HEK293 (cell line): ENCODE data around the gene FER1L5.

ENCODE experiments used
- CTCF ChIA-PET: fragments of 350-600 bp; formaldehyde crosslinking; extraction: SDS; loops from one replicate; lab custom pipeline; 2021; ENCODE audit warnings: antibody characterized with exemption; lab: Yijun Ruan, JAX
- POLR2A ChIA-PET: fragments of 300-600 bp; formaldehyde crosslinking; extraction: SDS; loops from one replicate; lab custom pipeline; 2020; ENCODE audit warnings: antibody characterized with exemption, inconsistent platforms; lab: Yijun Ruan, JAX
- H3K27ac ChIP-seq: fragments of 200-500 bp; sonication (Bioruptor generic); 2 replicates; pipeline ENCODE4 v1.5.1; 2014; ENCODE audit warnings: low read depth, low read length, control low read depth, inconsistent platforms; ENCODE audit errors: extremely low read depth
- H3K36me3 ChIP-seq, 2 experiments: fragments of 200-500 bp in 1 of 2; sonication (Bioruptor generic) in 1 of 2; 1 replicate in 1 of 2; 2 replicates in 1 of 2; pipeline ENCODE4 v1.5.1; 2014 to 2017; ENCODE audit warnings: inconsistent platforms in 2 of 2, low read length in 2 of 2; ENCODE audit not compliant: control insufficient read depth in 2 of 2, insufficient read depth in 1 of 2
- H3K4me1 ChIP-seq: fragments of 200-500 bp; sonication (Bioruptor generic); 2 replicates; pipeline ENCODE4 v1.5.1; 2014; ENCODE audit warnings: mild to moderate bottlenecking, low read length, inconsistent platforms; ENCODE audit not compliant: control insufficient read depth, insufficient read depth
- H3K4me3 ChIP-seq: 2 replicates; pipeline ENCODE4 v1.5.1; 2011; ENCODE audit warnings: low read depth, mild to moderate bottlenecking, control low read depth, low read length, moderate library complexity
- H3K9me3 ChIP-seq: fragments of 200-500 bp; sonication (Bioruptor generic); 2 replicates; pipeline ENCODE4 v1.5.1; 2014; ENCODE audit warnings: low read depth, low read length, inconsistent platforms; ENCODE audit not compliant: control insufficient read depth, insufficient read depth
- BCL11B ChIP-seq: fragments of 450-650 bp; formaldehyde crosslinking; IDR thresholded peaks from 2 replicates; pipeline ENCODE4 v1.5.1; 2016; ENCODE audit warnings: low read depth, missing biosample characterization, missing genetic modification characterization
- FEZF1 ChIP-seq: fragments of 450-650 bp; formaldehyde crosslinking; IDR thresholded peaks from 2 replicates; pipeline ENCODE4 v1.5.1; 2016; ENCODE audit warnings: missing biosample characterization, missing genetic modification characterization
- GLIS1 ChIP-seq: fragments of 450-650 bp; formaldehyde crosslinking; IDR thresholded peaks from 2 replicates; pipeline ENCODE4 v1.5.1; 2016; ENCODE audit warnings: missing biosample characterization, missing genetic modification characterization
- KLF1 ChIP-seq: fragments of 450-650 bp; formaldehyde crosslinking; IDR thresholded peaks from 2 replicates; pipeline ENCODE4 v1.5.1; 2016; ENCODE audit warnings: missing biosample characterization, missing genetic modification characterization
- SP2 ChIP-seq: fragments of 450-650 bp; formaldehyde crosslinking; IDR thresholded peaks from 2 replicates; pipeline ENCODE4 v1.5.1; 2016; ENCODE audit warnings: missing biosample characterization, missing genetic modification characterization
- ZBTB48 ChIP-seq: fragments of 450-650 bp; formaldehyde crosslinking; IDR thresholded peaks from 2 replicates; pipeline ENCODE4 v1.5.1; 2016; ENCODE audit warnings: missing biosample characterization, missing genetic modification characterization
- ZFP69B ChIP-seq: fragments of 450-650 bp; formaldehyde crosslinking; IDR thresholded peaks from 2 replicates; pipeline ENCODE4 v1.5.1; 2016; ENCODE audit warnings: missing biosample characterization, missing genetic modification characterization
- ZNF18 ChIP-seq: fragments of 450-650 bp; formaldehyde crosslinking; IDR thresholded peaks from 2 replicates; pipeline ENCODE4 v1.5.1; 2016; ENCODE audit warnings: missing biosample characterization, missing genetic modification characterization
- ZNF2 ChIP-seq: fragments of 450-650 bp; formaldehyde crosslinking; IDR thresholded peaks from 2 replicates; pipeline ENCODE4 v1.5.1; 2016; ENCODE audit warnings: missing biosample characterization, missing genetic modification characterization
- ZNF211 ChIP-seq: fragments of 450-650 bp; formaldehyde crosslinking; IDR thresholded peaks from 2 replicates; pipeline ENCODE4 v1.5.1; 2016; ENCODE audit warnings: low read depth, missing biosample characterization, missing genetic modification characterization
- ZNF350 ChIP-seq: fragments of 450-650 bp; formaldehyde crosslinking; IDR thresholded peaks from 2 replicates; pipeline ENCODE4 v1.5.0; 2017; ENCODE audit warnings: missing biosample characterization, mild to moderate bottlenecking, missing genetic modification characterization
- ZNF391 ChIP-seq: fragments of 450-650 bp; formaldehyde crosslinking; IDR thresholded peaks from 2 replicates; pipeline ENCODE4 v1.5.1; 2016; ENCODE audit warnings: low read depth, missing biosample characterization, missing genetic modification characterization, borderline replicate concordance
- ZNF449 ChIP-seq: fragments of 450-650 bp; formaldehyde crosslinking; IDR thresholded peaks from 2 replicates; pipeline ENCODE4 v1.5.1; 2017; ENCODE audit warnings: missing biosample characterization, mild to moderate bottlenecking, missing genetic modification characterization, moderate library complexity
- ZNF501 ChIP-seq: fragments of 450-650 bp; formaldehyde crosslinking; IDR thresholded peaks from 2 replicates; pipeline ENCODE4 v1.5.1; 2016; ENCODE audit warnings: missing biosample characterization, missing genetic modification characterization
- ZNF558 ChIP-seq: fragments of 450-650 bp; formaldehyde crosslinking; IDR thresholded peaks from 2 replicates; pipeline ENCODE4 v1.5.1; 2016; ENCODE audit warnings: missing biosample characterization, missing genetic modification characterization
- ZNF621 ChIP-seq: fragments of 450-650 bp; formaldehyde crosslinking; IDR thresholded peaks from 2 replicates; pipeline ENCODE4 v1.5.1; 2017; ENCODE audit warnings: missing biosample characterization, missing genetic modification characterization
- ZNF624 ChIP-seq: fragments of 450-650 bp; formaldehyde crosslinking; IDR thresholded peaks from 2 replicates; pipeline ENCODE4 v1.5.1; 2017; ENCODE audit warnings: missing biosample characterization, missing genetic modification characterization
- ZNF658 ChIP-seq: fragments of 450-650 bp; formaldehyde crosslinking; IDR thresholded peaks from 2 replicates; pipeline ENCODE4; 2016; ENCODE audit warnings: missing biosample characterization, missing genetic modification characterization
- ZSCAN30 ChIP-seq: fragments of 450-650 bp; IDR thresholded peaks from 2 replicates; pipeline ENCODE4 v1.5.1; 2018; ENCODE audit warnings: missing biosample characterization, mild to moderate bottlenecking, missing genetic modification characterization, moderate library complexity
- TF ChIP-seq, protein P1 (sequence below): fragments of 450-650 bp; formaldehyde crosslinking; IDR thresholded peaks from 2 replicates; pipeline ENCODE4 v1.5.1; 2016; ENCODE audit warnings: missing biosample characterization, missing genetic modification characterization
- TF ChIP-seq, protein P2 (sequence below): fragments of 450-650 bp; formaldehyde crosslinking; IDR thresholded peaks from 2 replicates; pipeline ENCODE4 v1.5.1; 2016; ENCODE audit warnings: missing biosample characterization, missing genetic modification characterization
- TF ChIP-seq, protein P3 (sequence below): fragments of 450-650 bp; formaldehyde crosslinking; conservative IDR thresholded peaks from 2 replicates; pipeline ENCODE4 v1.5.1; 2016; ENCODE audit warnings: low read depth, missing biosample characterization, missing genetic modification characterization
- TF ChIP-seq, protein P4 (sequence below): fragments of 450-650 bp; formaldehyde crosslinking; IDR thresholded peaks from 2 replicates; pipeline ENCODE4 v1.5.1; 2016; ENCODE audit warnings: missing biosample characterization, missing genetic modification characterization

FER1L5 gene

DNA sequence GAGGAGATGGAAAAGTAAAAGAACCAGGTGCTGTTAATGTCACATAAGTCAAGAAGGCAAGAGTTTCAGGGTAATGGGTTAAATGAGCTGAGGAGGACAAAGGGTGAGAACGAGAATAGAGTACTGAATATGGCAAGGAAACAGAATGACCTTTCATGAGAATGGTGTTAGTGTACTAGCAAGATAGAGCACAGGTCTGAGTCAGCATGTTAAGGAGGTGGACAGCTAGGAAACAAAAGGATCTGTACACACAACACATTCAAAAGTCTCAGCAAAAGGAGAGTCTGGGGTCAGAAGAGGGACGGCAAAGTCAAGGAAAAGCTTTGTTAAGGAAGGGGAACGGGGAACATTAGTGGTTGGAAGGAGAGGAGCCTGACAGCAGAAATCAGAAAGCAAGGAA, 68.4 kb downstream of the FER1L5 start:
- H3K27ac ChIP-seq = no peak overlapping the region
- TF ChIP-seq ZNF391 (tag by site-specific recombination) (no peak), ZNF18 (tag by site-specific recombination) (no peak), ZNF658 (tag by site-specific recombination) (no peak), KLF1 (tag by site-specific recombination) (no peak), ZNF449 (tag by site-specific recombination) (no peak), ZBTB48 (no peak)
- peaks cover 3% of the 10 kb centered on the region for H3K4me1 ChIP-seq
- no peaks in the 10 kb centered on the region for H3K9me3 ChIP-seq
- CTCF ChIA-PET = interaction anchor here (0.6 to 1.0 kb wide), 2 partner anchors 18 to 74 kb away, joined by 3 to 4 read pairs; no protein-coding TSS in a partner anchor
- H3K4me3 ChIP-seq = no peak overlapping the region
- peaks cover 36 to 76% of the 10 kb centered on the region in 2 experiments for H3K36me3 ChIP-seq
- POLR2A ChIA-PET = no interaction called here

DNA sequence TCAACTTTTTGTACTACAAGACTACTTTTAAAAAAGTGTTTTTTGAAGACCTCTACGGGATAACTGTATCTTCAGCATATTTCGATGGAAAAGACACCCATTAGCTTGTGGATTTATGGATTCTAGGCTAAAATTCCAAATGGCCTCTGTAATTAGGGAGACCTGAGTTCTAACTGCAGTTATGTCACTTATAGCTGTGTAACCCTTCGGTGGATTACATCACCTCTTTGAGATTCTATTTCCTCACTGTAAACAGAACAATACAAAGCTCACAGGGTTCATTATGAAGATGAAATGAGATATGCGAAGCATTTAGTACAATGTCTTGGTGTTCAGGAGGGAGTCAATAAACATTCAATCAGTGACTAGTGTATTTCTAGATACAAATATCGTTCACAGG, 73.1 kb downstream of the FER1L5 start:
- POLR2A ChIA-PET = interaction anchor here (0.7 to 1.4 kb wide), 2 partner anchors 47 to 95 kb away, joined by 3 read pairs; no protein-coding TSS in a partner anchor
- Histone ChIP-seq H3K36me3 (peaks cover 16 to 35% of the 10 kb centered on the region in 2 experiments), H3K4me3 (no peak overlapping the region), H3K9me3 (no peaks in the 10 kb centered on the region), H3K27ac (no peak overlapping the region), H3K4me1 (peaks cover 3% of the 10 kb centered on the region)
- CTCF ChIA-PET = interaction anchor here (0.8 kb wide), 1 partner anchor 168 kb away, joined by 4 read pairs; no protein-coding TSS in a partner anchor
- TF ChIP-seq GLIS1 (tag by site-specific recombination) (no peak), ZNF558 (tag by site-specific recombination) (0 out of 2 replicates have a peak, but pooled peaks have one; percentile 26), SP2 (no peak), ZNF621 (tag by site-specific recombination) (no peak), ZNF624 (tag by site-specific recombination) (no peak), ZNF501 (no peak), ZNF211 (tag by site-specific recombination) (no peak), ZNF350 (no peak), BCL11B (tag by site-specific recombination) (no peak), ZFP69B (no peak), ZNF2 (tag by site-specific recombination) (no peak), FEZF1 (peak; percentile 63), ZSCAN30 (tag by site-specific recombination) (no peak), ZBTB48 (no peak)
- TF ChIP-seq, protein P1, sequence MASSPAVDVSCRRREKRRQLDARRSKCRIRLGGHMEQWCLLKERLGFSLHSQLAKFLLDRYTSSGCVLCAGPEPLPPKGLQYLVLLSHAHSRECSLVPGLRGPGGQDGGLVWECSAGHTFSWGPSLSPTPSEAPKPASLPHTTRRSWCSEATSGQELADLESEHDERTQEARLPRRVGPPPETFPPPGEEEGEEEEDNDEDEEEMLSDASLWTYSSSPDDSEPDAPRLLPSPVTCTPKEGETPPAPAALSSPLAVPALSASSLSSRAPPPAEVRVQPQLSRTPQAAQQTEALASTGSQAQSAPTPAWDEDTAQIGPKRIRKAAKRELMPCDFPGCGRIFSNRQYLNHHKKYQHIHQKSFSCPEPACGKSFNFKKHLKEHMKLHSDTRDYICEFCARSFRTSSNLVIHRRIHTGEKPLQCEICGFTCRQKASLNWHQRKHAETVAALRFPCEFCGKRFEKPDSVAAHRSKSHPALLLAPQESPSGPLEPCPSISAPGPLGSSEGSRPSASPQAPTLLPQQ (tag by site-specific recombination) = peak; percentile 55; the same call in 1 of the 2 replicates
- TF ChIP-seq, protein P2, sequence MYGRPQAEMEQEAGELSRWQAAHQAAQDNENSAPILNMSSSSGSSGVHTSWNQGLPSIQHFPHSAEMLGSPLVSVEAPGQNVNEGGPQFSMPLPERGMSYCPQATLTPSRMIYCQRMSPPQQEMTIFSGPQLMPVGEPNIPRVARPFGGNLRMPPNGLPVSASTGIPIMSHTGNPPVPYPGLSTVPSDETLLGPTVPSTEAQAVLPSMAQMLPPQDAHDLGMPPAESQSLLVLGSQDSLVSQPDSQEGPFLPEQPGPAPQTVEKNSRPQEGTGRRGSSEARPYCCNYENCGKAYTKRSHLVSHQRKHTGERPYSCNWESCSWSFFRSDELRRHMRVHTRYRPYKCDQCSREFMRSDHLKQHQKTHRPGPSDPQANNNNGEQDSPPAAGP (tag by site-specific recombination) = no peak
- TF ChIP-seq, protein P3, sequence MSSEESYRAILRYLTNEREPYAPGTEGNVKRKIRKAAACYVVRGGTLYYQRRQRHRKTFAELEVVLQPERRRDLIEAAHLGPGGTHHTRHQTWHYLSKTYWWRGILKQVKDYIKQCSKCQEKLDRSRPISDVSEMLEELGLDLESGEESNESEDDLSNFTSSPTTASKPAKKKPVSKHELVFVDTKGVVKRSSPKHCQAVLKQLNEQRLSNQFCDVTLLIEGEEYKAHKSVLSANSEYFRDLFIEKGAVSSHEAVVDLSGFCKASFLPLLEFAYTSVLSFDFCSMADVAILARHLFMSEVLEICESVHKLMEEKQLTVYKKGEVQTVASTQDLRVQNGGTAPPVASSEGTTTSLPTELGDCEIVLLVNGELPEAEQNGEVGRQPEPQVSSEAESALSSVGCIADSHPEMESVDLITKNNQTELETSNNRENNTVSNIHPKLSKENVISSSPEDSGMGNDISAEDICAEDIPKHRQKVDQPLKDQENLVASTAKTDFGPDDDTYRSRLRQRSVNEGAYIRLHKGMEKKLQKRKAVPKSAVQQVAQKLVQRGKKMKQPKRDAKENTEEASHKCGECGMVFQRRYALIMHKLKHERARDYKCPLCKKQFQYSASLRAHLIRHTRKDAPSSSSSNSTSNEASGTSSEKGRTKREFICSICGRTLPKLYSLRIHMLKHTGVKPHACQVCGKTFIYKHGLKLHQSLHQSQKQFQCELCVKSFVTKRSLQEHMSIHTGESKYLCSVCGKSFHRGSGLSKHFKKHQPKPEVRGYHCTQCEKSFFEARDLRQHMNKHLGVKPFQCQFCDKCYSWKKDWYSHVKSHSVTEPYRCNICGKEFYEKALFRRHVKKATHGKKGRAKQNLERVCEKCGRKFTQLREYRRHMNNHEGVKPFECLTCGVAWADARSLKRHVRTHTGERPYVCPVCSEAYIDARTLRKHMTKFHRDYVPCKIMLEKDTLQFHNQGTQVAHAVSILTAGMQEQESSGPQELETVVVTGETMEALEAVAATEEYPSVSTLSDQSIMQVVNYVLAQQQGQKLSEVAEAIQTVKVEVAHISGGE (tag by site-specific recombination) = no peak
- TF ChIP-seq, protein P4, sequence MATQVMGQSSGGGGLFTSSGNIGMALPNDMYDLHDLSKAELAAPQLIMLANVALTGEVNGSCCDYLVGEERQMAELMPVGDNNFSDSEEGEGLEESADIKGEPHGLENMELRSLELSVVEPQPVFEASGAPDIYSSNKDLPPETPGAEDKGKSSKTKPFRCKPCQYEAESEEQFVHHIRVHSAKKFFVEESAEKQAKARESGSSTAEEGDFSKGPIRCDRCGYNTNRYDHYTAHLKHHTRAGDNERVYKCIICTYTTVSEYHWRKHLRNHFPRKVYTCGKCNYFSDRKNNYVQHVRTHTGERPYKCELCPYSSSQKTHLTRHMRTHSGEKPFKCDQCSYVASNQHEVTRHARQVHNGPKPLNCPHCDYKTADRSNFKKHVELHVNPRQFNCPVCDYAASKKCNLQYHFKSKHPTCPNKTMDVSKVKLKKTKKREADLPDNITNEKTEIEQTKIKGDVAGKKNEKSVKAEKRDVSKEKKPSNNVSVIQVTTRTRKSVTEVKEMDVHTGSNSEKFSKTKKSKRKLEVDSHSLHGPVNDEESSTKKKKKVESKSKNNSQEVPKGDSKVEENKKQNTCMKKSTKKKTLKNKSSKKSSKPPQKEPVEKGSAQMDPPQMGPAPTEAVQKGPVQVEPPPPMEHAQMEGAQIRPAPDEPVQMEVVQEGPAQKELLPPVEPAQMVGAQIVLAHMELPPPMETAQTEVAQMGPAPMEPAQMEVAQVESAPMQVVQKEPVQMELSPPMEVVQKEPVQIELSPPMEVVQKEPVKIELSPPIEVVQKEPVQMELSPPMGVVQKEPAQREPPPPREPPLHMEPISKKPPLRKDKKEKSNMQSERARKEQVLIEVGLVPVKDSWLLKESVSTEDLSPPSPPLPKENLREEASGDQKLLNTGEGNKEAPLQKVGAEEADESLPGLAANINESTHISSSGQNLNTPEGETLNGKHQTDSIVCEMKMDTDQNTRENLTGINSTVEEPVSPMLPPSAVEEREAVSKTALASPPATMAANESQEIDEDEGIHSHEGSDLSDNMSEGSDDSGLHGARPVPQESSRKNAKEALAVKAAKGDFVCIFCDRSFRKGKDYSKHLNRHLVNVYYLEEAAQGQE = no peak
